Measurements from ENCODE around the gene HDAC4. TPM values are rescaled to one million over a fixed set of nuclear protein-coding genes. Genes with fewer than 3 reads are reported as not detected.

The HDAC4 gene
- total RNA-seq, 1 experiment from 2014 or later, result 61.5 TPM

GRCh38 chr2:239285071-239285931 lies 115.5 kb downstream of the HDAC4 start:
- no peaks in the 10 kb centered on the region for H4K20me1 ChIP-seq (ENCODE audit: insufficient read depth)
- intact Hi-C loops (cut with micrococcal nuclease; ENCODE audit: unreplicated experiment), result no loop called here
- H3F3A ChIP-seq (ENCODE audit: insufficient read depth, low read depth), result peaks cover 4% of the 10 kb centered on the region; the same call in 1 of the 2 replicates
- H3K9me2 ChIP-seq (ENCODE audit: insufficient read depth), result no peaks in the 10 kb centered on the region
- peaks cover 12% of the 10 kb centered on the region; the same call in 1 of the 2 replicates for H3K79me2 ChIP-seq (ENCODE audit: low read depth)
- no peak overlapping the region for H3K4me2 ChIP-seq
- no peaks in the 10 kb centered on the region for H3K27me3 ChIP-seq (ENCODE audit: insufficient read depth, low read depth)
- TF ChIP-seq EZH2 (IDR thresholded peaks at IDR 0.05; ENCODE audit: low read depth) (no peak), CTCF (conservative IDR thresholded peaks at IDR 0.05) (no peak)
- CTCF ChIA-PET, result no interaction called here
- no peak overlapping the region for H2AFZ ChIP-seq
- no peaks in the 10 kb centered on the region for H3K9me3 ChIP-seq (ENCODE audit: insufficient read depth, low read depth)
- POLR2A ChIA-PET (ENCODE audit: unreplicated experiment), result no interaction called here
- peaks cover 6% of the 10 kb centered on the region for H3K4me1 ChIP-seq (replicated peaks; ENCODE audit: insufficient read depth)
- no peak overlapping the region for H3K27ac ChIP-seq
- no peak overlapping the region for H3K4me3 ChIP-seq
- H3K36me3 ChIP-seq (ENCODE audit: low read depth), result no peaks in the 10 kb centered on the region
- DNase-seq, result no peak
- no TSS peak for BruUV-seq (replicated peaks)

- no peak for TF ChIP-seq CTCF (conservative IDR thresholded peaks at IDR 0.05)
- intact Hi-C loops (cut with micrococcal nuclease; ENCODE audit: unreplicated experiment), result no loop called here
- Histone ChIP-seq H3K27me3 (ENCODE audit: insufficient read depth, low read depth) (no peaks in the 10 kb centered on the region), H3F3A (ENCODE audit: insufficient read depth, low read depth) (peaks cover 14% of the 10 kb centered on the region; the same call in 1 of the 2 replicates), H3K9me3 (ENCODE audit: insufficient read depth, low read depth) (no peaks in the 10 kb centered on the region), H4K20me1 (ENCODE audit: insufficient read depth) (no peaks in the 10 kb centered on the region), H3K79me2 (ENCODE audit: low read depth) (peaks cover 20% of the 10 kb centered on the region; the same call in 1 of the 2 replicates), H3K36me3 (ENCODE audit: low read depth) (no peaks in the 10 kb centered on the region), H3K9me2 (ENCODE audit: insufficient read depth) (no peaks in the 10 kb centered on the region), H3K4me3 (no peak overlapping the region), H3K4me1 (replicated peaks; ENCODE audit: insufficient read depth) (peaks cover 17% of the 10 kb centered on the region), H3K4me2 (no peak overlapping the region), H3K27ac (no peak overlapping the region), H2AFZ (no peak overlapping the region)
- BruUV-seq (replicated peaks), result no TSS peak
- CTCF ChIA-PET, result no interaction called here
- DNase-seq, result no peak
- POLR2A ChIA-PET (ENCODE audit: unreplicated experiment), result no interaction called here
These were observed 116.6 kb downstream of the HDAC4 start for GRCh38 chr2:239283961-239284795.

- no peaks in the 10 kb centered on the region for H3K27me3 ChIP-seq (ENCODE audit: insufficient read depth, low read depth)
- peaks cover 14% of the 10 kb centered on the region; the same call in 1 of the 2 replicates for H3F3A ChIP-seq (ENCODE audit: insufficient read depth, low read depth)
- no peak overlapping the region for H3K4me3 ChIP-seq
- H3K79me2 ChIP-seq (ENCODE audit: low read depth), result peaks cover 20% of the 10 kb centered on the region; the same call in 1 of the 2 replicates
- BruUV-seq (replicated peaks), result no TSS peak
- intact Hi-C loops (cut with micrococcal nuclease; ENCODE audit: unreplicated experiment), result no loop called here
- H3K9me2 ChIP-seq (ENCODE audit: insufficient read depth), result no peaks in the 10 kb centered on the region
- H3K9me3 ChIP-seq (ENCODE audit: insufficient read depth, low read depth), result no peaks in the 10 kb centered on the region
- ChIA-PET CTCF (no interaction called here), POLR2A (ENCODE audit: unreplicated experiment) (no interaction called here)
- DNase-seq, result no peak
- H3K27ac ChIP-seq, result no peak overlapping the region
- H3K4me1 ChIP-seq (replicated peaks; ENCODE audit: insufficient read depth), result peaks cover 24% of the 10 kb centered on the region
- TF ChIP-seq EZH2 (IDR thresholded peaks at IDR 0.05; ENCODE audit: low read depth) (no peak), CTCF (conservative IDR thresholded peaks at IDR 0.05) (no peak)
- H3K4me2 ChIP-seq, result no peak overlapping the region
- H3K36me3 ChIP-seq (ENCODE audit: low read depth), result no peaks in the 10 kb centered on the region
- H2AFZ ChIP-seq, result no peak overlapping the region
- H4K20me1 ChIP-seq (ENCODE audit: insufficient read depth), result no peaks in the 10 kb centered on the region
These were observed 117.4 kb downstream of the HDAC4 start for GRCh38 chr2:239283288-239283945.
